ENCODE measurements around the gene MORN1.

GRCh38 chr1:2388004-2388913 lies 3.1 kb downstream of the MORN1 start:
- TF ChIP-seq CTCF (conservative IDR thresholded peaks at IDR 0.05; ENCODE audit: low read depth in 2 of 2), result no peak
- no peak for TF ChIP-seq STAT1 (IDR thresholded peaks at IDR 0.05; ENCODE audit: unreplicated experiment)
- TF ChIP-seq EZH2 (IDR thresholded peaks at IDR 0.05; ENCODE audit: low read depth, unreplicated experiment), result no peak
- no peak for TF ChIP-seq POLR2AphosphoS5 (IDR thresholded peaks at IDR 0.05; ENCODE audit: low read depth)
- no peak for TF ChIP-seq CREB1 (CRISPR knock-in tag; IDR thresholded peaks at IDR 0.05; ENCODE audit: low read depth)

All from GM23338 (cell line).